Measurements from ENCODE around the gene ANKRD34A. TPM values are rescaled to one million over a fixed set of nuclear protein-coding genes. Genes with fewer than 3 reads are reported as not detected.

The ANKRD34A gene
- total RNA-seq, 1 donor from 2014 or later: 0.94 TPM

DNA sequence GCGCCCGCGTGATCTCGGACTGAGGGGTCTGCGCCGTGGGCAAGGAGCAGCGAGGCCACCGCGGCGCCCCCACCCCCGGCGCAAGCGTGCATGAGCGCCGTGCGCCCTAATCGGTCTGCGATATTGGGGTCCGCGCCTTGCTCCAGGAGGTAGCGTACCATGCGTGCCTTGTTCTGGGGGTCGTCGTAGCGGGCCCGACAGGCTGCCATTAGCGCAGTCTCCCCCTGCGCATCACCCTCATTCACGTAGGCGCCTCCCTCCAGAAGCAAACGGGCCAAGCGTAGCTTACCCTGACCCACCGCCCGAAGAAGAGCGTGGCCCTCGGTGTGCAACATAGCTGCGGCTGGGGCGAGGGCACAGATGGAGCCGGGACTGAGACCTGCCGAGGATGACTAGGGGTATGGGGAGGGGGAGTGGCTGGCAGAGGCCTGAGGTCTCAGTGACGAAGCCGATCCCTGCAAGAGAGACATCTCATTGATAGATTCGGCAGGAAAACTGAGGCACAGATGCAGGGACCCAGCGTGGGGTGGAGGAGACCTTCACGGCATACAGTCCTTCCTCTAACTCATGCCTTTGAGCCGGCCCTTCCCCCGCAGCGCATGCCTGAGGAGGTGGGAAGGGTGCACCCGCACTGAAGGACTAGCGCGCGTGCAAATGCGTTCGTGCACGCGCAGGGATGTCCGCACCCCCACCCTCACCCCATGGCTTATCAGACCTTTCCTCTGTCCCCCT is 2.8 kb downstream of the ANKRD34A start:
- Mint-ChIP-seq H3K4me3 (peak overlapping the region; percentile 86), H3K27ac (no peak overlapping the region), H3K36me3 (no peaks in the 10 kb centered on the region), H3K27me3 (ENCODE audit: low read depth) (peaks cover 52% of the 10 kb centered on the region), H3K4me1 (peaks cover 52% of the 10 kb centered on the region), H3K9me3 (no peaks in the 10 kb centered on the region)
- DNase-seq (ENCODE audit: low spot score in 2 of 2, unreplicated experiment in 2 of 2): no peak
- TF ChIP-seq, protein P1, sequence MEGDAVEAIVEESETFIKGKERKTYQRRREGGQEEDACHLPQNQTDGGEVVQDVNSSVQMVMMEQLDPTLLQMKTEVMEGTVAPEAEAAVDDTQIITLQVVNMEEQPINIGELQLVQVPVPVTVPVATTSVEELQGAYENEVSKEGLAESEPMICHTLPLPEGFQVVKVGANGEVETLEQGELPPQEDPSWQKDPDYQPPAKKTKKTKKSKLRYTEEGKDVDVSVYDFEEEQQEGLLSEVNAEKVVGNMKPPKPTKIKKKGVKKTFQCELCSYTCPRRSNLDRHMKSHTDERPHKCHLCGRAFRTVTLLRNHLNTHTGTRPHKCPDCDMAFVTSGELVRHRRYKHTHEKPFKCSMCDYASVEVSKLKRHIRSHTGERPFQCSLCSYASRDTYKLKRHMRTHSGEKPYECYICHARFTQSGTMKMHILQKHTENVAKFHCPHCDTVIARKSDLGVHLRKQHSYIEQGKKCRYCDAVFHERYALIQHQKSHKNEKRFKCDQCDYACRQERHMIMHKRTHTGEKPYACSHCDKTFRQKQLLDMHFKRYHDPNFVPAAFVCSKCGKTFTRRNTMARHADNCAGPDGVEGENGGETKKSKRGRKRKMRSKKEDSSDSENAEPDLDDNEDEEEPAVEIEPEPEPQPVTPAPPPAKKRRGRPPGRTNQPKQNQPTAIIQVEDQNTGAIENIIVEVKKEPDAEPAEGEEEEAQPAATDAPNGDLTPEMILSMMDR (IDR thresholded peaks at IDR 0.05; ENCODE audit: unreplicated experiment): no peak

GRCh38 chr1:145961109-145961424 is 3.3 kb downstream of the ANKRD34A start:
- H3K4me3 Mint-ChIP-seq: peak overlapping the region; percentile 86
- no peaks in the 10 kb centered on the region for H3K9me3 Mint-ChIP-seq
- H3K27me3 Mint-ChIP-seq (ENCODE audit: low read depth): peaks cover 54% of the 10 kb centered on the region
- H3K4me1 Mint-ChIP-seq: peaks cover 53% of the 10 kb centered on the region
- H3K27ac Mint-ChIP-seq: peak overlapping the region; percentile 72
- DNase-seq (ENCODE audit: low spot score in 2 of 2, unreplicated experiment in 2 of 2): no peak
- H3K36me3 Mint-ChIP-seq: no peaks in the 10 kb centered on the region
- TF ChIP-seq, protein P1 (IDR thresholded peaks at IDR 0.05; ENCODE audit: unreplicated experiment): no peak

DNA sequence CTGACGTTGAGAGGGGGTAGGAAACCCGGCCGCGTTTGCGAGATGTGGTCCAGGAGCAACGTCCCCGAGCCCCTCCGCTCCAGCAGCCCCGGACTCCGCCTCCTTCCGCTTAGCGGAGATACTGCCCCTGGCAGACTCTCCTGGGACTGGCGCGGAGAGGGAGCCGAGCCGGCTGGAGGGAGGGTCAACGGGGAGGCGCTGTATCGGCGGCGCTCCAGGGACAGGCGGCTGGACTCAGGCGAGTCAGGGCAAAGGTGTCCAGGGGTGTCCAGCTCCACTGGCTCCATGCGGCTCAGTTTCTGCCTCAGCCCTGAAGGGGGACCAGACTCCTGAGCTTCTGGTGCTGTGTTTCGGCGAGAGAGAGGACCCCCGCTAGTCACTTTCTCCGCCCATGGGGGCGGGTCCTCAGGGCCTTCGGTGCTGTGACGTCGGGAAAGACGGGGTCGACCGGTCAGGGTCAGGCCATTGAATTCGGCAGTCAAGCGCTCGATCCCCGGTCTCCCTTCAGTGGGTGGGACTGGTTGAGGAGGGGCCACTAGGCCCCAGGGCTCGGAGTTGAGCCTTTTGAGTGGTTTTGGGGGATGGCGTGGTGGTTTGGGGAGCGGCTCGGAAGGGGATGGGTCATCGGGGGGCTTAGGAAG is 3.8 kb downstream of the ANKRD34A start:
- H3K27ac Mint-ChIP-seq: peak overlapping the region; percentile 72
- no peaks in the 10 kb centered on the region for H3K9me3 Mint-ChIP-seq
- no peaks in the 10 kb centered on the region for H3K36me3 Mint-ChIP-seq
- peak overlapping the region; percentile 86 for H3K4me3 Mint-ChIP-seq
- TF ChIP-seq, protein P1 (IDR thresholded peaks at IDR 0.05; ENCODE audit: unreplicated experiment): no peak
- H3K27me3 Mint-ChIP-seq (ENCODE audit: low read depth): peaks cover 58% of the 10 kb centered on the region
- H3K4me1 Mint-ChIP-seq: peaks cover 54% of the 10 kb centered on the region
- peak; percentile 52 to 78 for DNase-seq (ENCODE audit: low spot score in 2 of 2, unreplicated experiment in 2 of 2)

- Mint-ChIP-seq H3K27me3 (ENCODE audit: low read depth) (peaks cover 64% of the 10 kb centered on the region), H3K27ac (no peak overlapping the region), H3K9me3 (no peaks in the 10 kb centered on the region), H3K4me1 (peaks cover 55% of the 10 kb centered on the region), H3K36me3 (no peaks in the 10 kb centered on the region), H3K4me3 (peak overlapping the region; percentile 86)
- TF ChIP-seq, protein P1 (IDR thresholded peaks at IDR 0.05; ENCODE audit: unreplicated experiment): no peak
- DNase-seq (ENCODE audit: low spot score in 2 of 2, unreplicated experiment in 2 of 2): no peak
Observed at GRCh38 chr1:145959957-145960467, 4.4 kb downstream of the ANKRD34A start.

GRCh38 chr1:145959333-145959732 is 5.0 kb downstream of the ANKRD34A start:
- H3K9me3 Mint-ChIP-seq: no peaks in the 10 kb centered on the region
- H3K27ac Mint-ChIP-seq: no peak overlapping the region
- peak overlapping the region; percentile 86 for H3K4me3 Mint-ChIP-seq
- no peaks in the 10 kb centered on the region for H3K36me3 Mint-ChIP-seq
- H3K4me1 Mint-ChIP-seq: peaks cover 55% of the 10 kb centered on the region
- H3K27me3 Mint-ChIP-seq (ENCODE audit: low read depth): peaks cover 70% of the 10 kb centered on the region
- no peak for DNase-seq (ENCODE audit: low spot score in 2 of 2, unreplicated experiment in 2 of 2)
- TF ChIP-seq, protein P1 (IDR thresholded peaks at IDR 0.05; ENCODE audit: unreplicated experiment): no peak
